Stimulated activated CD4-positive, alpha-beta T cell treated with anti-CD3 and anti-CD28 coated beads, Interleukin-4, amount 100 ng/mL, for 1 hour (primary cell): ENCODE results near the gene ZNF511.

Experiments
- DNase-seq: peaks from one replicate; pipeline ENCODE4 v3.0.0-alpha.2; 2020

ZNF511 gene

DNA sequence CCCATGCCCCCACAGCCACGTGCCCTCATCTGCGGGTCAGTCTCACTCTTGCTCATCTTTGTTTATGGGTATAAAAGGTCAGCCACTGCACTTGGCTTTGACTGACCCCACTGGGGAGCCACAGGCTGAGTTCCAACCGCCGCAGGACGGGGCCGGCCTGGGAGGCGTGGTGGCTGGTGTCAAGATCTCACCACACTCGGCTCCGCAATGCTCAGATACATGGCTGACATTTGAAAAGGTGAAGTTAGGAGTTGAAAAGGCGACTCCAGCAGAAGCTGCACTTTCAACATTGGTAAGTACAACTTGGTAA is 14.9 kb upstream of the ZNF511 start:
- no peak for DNase-seq

DNA sequence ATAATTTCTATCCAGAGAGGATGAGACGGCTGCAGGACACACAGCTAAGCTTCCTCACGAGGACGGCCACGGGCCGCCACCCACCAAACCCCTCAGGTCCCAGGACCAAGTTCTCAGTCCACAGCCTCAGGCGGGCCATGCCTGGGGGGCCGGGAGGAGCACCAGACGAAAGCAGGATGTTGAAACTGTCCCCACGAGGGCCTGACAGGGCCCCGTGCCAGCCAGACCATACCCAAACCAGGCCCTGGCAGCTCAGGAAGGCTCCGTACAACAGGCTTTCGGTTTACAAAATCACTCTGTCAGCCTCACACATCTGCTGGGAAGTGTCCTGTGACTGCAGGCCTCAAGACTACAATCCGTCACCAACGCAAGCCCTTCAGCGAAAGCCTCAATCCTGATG is 14.5 kb upstream of the ZNF511 start:
- DNase-seq: no peak

DNA sequence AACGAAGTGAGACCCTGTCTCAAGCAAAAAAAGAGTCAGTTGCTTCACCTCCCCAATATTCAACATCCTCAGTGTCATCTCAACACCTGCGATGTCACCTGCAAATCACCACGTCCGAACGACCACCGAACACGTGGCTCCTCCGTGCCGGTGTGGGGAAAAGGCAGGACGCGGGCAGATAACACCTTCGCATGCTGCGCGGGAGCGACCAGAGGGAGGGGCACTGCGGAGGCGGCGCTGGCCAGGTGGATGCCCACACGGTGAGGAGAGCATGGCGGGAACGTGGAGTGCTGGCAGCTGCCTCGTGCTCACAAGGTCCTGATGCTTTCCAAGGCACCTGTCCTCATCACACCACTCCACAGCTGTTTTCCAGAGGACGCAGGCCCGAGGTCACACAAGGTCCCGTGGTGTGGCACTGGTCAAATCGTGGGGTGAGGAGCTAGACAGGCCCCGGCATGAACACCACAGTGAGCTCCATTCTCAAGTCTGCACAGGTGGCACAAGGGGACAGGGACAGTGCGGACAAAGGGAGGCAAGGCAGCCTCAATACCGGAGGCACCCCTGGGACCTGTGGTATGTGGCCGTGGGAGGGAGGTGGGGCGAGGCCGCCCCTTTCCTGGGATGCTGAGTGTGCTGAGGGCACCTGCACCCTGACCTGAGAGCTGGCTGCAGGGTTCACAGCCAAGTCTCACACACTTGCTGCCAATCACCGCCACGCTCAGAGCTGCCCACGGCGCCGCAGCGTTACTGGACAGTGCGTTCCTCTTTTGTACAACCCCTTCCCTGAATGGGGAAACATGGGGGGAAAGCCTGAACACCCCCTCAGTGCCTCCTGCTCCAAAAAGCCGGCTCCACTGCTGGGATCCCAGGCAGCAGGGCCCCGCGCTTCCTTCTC is 13.0 kb upstream of the ZNF511 start:
- DNase-seq: no peak

DNA sequence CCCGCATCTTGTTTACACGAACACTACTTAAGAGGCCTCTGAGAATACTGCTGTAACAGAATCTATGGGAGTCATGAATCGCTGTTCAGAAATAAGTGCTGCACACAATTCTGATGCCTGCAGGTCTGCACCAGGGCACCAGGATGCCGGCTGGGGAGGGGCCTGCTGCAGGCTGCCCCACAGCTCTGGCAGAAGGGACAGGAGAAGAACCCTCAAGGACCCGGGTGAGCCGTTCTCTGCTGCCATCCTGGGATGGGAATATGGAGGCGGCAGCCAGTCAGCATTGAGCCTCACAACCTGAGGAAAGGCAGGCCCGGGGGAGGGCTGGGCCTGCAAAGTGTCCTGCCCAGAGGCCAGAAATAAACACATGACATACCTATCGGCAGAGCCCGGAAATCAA is 11.2 kb upstream of the ZNF511 start:
- no peak for DNase-seq

DNA sequence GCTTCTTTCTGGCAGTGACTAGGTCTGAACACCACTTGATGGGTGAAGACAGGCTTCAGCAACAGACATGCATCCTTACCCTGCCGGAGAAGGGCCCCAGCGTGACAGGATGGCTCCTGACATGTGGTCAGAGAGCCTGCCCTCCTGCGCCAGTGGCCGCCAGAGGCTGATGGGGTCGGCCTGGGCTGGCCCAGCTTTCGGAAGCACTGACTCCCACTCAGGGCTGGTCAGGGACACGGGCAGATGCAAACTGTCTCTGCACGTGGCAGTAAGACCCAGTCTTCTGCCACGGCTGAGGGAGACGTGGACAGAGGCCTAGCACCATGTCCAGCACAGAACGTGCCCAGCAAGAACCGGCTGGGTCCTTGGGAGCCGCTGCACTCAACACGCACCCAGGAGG is 10.2 kb upstream of the ZNF511 start:
- DNase-seq: no peak

DNA sequence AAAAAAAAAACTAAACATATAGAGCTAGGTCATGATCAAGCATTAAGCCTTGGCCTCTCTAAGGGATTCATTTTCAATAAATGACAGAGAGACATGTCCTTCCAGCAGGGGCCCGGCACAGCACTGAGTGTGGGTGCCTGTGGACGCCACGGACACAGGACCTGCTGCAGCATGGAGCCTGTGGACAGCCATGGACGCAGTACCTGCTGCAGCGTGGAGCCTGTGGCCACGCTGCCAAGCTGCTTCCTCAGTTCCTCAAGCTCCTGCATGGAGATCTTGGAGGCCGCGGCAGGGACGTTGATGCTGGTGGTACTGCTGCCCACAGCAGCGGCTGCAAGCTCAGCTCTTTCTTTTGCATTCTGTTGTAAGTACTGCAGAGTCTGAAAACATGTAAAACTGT is 9.5 kb upstream of the ZNF511 start:
- DNase-seq: no peak

DNA sequence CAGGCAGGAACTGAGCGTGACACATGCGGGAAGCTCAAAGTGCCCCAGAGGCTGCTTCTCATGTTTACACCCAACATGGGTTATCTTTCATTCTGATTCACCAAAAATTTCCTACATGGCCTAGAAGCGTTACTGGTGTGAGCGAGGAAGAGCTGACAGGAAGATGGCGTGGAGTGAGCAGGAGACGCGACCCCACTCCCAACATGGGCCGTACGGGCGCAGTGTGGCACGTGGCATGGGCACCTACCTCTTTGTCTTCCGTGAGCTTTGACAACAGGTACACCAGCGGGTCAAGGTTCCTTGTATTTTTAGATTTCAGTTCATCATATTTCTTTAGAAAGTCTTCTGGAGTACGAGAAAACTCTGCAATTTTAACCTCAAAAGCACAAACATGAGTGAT is 9.0 kb upstream of the ZNF511 start:
- no peak for DNase-seq

DNA sequence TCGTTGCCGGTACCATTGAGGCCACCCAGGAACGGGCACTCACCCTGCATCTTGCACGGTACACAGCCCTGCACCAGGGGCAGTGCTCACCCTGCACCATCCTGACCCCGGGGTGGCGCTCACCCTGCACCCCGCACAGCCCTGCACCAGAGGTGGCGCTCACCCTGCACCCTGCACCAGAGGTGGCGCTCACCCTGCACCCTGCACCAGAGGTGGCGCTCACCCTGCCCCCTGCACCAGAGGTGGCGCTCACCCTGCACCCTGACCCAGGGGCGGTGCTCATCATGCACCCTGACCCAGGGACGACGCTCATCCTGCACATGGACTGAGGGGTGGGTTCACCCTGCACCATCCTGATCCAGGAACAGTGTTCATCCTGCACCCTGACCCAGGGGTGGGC is 6.5 kb upstream of the ZNF511 start:
- DNase-seq: no peak

DNA sequence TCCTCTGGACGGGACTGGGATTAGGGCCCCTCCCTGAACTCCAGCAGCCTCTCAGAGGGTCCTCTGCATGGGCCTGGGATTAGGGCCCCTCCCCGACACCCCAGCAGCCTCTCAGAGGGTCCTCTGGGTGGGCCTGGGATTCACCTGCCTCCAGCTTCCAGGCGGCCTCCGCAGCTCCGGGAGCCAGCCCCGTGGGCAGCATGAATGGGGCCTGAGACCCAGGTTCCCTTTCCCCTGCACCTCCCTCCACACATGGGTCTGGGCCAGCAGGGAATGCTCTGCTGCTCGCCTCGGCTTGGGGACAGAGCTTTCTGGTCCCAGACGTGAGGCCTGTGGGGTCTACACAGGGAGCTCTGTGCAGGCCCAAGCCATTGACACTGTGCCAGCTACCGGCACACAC is 5.5 kb upstream of the ZNF511 start:
- DNase-seq: no peak

DNA sequence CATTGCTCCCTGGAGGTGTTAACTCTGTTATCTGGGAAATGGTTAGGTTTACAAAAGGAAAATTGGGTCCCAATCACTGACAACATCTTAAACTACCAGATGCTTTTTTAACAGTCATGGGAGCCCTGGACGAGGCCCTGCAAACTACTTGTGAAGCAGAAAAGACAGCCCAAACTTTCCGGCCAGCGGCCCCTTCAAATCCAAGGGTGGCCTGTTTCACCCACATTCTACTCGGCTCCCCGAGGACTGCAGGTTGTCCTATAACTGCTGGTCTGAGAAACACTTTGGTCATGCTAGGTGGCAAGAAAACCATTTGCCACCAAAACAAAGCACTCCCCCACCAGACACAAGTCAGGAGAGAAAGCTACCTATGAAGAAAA is 2.6 kb upstream of the ZNF511 start:
- no peak for DNase-seq

DNA sequence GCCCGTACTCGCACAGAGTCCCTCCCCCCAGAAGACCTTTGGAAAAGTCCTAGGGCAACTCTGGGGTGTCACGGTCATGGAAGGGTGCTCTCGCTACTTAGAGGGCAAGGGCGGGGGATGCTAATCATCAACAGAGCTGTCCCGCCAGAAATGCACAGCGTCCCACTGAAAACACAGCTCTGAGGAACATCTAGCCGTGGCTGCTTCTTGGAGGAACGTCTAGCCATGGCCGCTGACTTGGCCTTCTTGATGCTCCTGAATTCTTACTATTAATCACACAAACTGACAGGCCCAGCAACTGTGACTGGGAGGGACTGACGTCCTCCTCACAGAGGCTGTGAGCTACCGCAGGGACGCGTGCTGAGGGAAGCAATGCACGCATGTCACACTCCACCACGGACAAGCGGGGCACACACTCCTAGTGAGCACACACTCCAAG is 1.8 kb upstream of the ZNF511 start:
- DNase-seq: no peak

DNA sequence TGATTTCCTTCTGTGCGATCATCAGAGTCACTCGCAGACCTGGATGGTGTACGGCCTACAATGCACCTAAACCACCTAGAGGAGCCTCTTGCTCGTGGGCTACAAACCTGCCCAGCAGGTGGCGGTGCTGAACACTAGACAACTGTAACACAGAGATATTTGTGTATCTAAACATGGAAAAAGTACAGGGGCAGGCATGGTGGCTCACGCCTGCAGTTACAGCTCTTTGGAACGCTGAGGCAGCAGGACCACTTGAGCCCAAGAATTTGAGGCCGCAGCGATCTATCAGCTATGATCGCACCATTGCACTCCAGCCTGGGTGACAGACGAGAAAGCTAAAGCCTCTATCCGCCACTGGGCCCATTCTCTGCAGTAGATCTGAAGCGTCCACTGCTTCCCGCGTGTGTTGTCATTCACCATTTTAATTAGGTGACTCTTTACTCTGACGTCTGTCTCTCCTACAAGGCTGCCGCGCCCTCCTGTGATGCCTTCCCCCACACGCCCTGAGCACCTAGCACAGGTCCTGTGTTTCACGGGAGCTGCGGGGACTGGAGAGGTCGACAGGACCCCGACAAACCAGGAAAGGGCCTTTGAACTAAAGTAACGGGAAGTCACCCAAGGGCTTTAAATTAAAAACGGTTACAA is 816 bp upstream of the ZNF511 start:
- peak; percentile 88 for DNase-seq

DNA sequence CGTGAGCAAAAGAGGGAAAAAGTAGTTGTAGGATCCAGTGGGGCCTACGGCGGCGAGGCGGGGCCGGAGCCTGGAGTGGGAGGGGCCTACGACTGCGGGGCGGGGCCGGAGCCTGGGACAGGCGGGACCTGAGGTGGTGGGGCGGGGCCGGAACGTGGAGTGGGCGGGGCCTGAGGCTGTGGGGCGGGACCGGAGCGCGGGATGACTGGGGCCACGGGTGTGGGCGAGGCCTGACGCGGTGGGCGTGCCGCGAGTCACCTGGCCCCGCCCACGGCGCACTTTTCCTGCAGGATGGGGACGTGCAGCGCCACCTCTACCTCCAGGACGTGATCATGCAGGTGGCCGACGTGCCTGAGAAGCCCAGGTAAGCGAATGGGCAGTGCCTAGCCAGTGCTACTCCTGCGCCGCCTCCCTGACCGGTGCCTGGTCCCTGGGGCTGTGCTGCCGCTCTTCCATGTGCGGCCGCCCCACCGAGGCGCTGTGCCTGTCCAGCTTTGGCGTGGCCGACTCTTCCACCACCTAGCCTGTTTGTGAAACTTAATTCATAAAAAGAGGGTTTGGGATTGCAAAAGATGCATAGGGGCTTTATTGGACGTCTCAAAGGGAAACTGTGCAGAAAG is 496 bp downstream of the ZNF511 start:
- DNase-seq: peak; percentile 92

DNA sequence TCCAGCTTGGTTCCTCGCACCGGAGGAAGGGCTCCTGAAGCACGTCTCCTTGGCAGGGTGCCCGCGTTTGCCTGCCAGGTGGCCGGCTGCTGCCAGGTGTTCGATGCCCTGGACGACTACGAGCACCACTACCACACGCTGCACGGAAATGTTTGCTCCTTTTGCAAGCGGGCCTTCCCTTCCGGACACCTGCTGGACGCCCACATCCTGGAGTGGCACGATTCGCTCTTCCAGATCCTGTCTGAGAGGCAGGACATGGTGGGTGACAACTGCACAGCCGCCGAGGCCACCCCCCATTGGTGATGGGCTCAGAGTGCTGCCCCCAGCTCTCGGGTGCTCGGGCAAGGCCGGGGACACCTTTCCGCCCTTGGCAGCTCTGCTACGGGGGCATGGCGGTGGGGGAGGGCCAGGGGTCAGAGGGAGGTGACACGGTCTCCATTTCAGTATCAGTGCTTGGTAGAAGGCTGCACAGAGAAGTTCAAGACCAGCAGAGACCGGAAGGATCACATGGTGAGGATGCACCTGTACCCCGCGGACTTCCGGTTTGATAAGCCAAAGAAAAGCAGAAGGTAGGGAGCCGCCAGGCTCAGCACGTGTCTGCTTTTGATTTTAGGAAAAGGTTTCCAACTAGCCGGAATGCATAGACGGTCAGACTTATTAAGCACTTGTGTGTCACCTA is 1.1 kb downstream of the ZNF511 start:
- DNase-seq: no peak

DNA sequence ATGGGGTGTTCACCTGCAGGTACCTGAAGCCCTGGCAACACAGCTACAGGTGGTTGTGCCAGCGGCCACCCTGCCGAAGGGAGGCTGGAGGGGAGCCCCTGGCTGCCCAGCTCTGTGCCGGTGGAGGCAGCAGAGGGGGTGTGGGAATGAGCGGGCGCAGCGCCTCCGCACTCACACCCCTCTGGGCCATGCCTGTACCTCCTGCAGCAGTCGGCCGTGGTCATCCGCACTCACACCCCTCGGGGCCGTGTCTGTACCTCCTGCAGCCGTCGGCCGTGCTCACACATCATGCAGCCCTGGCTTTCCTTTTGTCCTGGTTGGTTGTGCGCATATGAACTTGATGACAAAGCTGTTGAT is 1.7 kb downstream of the ZNF511 start:
- no peak for DNase-seq

DNA sequence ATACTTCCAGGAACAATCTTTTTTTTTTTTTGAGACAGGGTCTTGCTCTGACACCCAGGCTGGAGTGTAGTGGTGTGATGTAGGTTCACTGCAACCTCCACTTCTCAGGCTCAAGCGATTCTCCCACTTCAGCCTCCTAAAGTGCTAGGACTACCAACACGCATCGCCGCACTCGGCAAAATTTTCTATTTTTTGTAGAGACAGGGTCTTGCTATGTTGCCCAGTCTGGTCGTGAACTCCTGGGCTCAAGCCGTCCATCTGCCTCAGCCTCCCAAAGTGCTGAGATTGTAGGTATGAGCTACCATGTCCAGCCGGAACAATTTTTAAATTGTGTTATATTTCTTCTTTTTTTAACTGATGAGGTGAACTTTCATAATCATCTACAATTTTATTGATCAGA is 2.1 kb downstream of the ZNF511 start:
- no peak for DNase-seq

DNA sequence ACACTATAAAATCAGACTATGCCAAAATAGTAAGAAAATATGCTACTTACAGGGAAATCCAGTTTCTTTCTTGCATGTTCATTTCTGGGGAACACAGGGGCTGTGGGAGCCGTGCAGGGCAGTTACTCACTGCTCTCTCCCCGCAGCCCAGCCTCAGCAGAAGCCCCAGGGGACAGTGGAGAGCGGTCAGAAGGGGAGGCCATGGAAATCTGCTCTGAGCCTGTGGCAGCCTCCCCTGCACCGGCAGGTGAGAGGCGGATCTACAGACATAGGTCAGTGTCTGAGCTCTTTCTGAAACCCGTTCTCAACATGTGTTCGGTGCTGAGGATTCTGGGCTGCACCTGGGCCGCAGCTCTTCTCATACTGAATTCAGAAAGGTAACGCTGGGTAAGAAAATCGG is 2.9 kb downstream of the ZNF511 start:
- DNase-seq: no peak

DNA sequence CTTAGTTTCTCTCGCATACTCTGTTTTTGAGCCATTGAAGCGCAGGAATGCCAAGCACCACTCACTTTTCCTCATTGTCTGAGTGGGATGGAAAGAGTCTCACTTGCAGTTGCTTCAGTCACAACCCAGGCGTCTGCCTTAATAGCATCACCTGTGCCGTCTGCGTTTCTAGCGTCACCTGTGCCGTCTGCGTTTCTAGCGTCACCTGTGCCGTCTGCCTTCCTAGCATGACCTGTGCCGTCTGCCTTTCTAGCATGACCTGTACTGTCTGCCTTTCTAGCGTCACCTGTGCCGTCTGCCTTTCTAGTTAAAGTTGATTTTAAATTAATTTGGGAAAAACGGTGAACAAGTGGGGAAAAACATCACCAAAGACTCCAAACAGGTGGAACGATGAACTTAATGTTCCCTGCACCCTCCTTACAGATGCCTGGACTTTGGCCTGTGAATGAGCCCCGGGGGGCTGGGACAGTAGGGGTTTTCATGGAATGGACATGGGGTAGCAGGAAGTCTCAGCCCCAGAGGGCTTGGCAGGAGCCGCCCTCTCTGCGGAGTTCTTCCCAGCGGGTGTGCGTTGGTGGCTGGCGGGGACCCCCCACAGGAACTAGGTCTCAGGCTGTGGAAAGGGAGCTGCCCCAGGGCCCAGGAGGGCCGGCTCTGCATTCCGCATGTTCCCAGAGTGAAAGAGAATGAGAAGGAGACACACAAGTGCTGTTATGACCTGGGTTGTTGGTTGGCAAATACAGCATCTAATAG is 3.5 kb downstream of the ZNF511 start:
- DNase-seq: no peak

DNA sequence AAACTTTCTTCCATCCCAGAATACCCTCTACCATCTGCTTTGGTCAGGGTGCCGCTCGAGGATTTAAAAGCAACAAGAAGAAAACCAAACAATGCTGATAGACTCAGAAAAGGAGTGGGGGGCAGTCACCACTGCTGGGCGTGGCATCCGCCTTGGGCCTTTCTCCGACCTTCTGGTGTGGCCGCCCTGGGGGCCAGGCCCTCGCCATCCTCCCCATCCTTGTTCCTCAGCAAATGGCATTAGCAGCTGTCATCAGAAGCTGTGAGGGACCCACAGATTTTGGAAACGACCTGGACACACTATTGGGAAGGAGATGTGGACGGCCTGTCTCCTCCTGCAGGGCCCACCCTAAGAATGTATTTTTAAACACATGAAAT is 4.0 kb downstream of the ZNF511 start:
- DNase-seq: no peak

DNA sequence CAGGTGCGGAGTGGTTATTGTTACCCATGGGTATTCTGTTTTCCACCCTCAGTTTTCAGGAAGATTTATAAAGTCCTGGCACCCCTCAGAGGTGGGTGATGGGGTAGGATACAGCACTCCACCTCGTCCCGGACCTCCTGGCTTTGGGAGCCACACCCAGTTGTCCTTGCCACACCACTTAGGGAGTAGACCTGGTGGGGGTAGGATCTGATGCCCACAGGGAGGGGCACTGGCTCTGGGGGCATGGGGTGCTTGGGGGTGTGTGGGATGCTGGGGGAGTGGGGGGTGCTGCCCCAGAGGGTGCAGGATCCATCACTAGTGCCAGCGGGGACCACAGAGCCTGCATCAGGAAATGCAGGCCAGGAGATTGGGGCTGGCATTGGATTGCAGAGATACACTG is 4.5 kb downstream of the ZNF511 start:
- DNase-seq: no peak

DNA sequence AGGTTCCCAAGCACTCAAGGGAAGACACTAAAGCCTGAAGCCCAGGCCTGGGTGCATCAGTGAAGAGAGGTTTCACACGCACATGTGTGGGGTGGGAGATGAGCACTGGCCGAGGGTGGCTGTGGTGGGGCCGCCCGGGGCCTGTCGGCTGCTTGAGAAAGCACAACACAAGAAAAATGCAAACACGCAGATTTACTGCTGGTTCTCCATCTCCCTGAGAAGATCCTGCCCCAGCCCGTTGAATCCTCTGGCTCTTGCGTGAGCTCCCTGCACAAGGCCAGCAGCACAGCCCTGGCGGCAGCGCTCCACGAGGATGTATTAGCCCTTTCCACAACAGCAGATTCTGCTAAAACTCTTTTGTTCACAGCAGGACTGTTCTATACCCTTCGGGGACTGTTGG is 6.2 kb downstream of the ZNF511 start:
- no peak for DNase-seq

DNA sequence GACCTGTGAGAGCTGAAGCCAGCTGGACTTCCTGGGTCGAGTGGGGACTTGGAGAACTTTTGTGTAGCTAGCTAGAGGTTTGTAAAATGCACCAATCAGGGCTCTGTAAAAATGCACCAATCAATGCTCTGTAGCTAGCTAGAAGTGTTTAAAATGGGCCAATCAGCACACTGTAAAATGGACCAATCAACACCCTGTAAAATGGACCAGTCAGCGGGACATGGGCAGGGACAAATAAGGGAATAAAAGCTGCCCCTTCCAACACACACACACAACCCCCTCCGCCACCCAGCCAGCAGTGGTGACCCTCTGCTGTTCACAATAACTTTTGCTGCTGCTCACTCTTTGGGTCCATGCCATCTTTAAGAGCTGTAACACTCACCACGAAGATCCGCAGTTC is 7.1 kb downstream of the ZNF511 start:
- no peak for DNase-seq

DNA sequence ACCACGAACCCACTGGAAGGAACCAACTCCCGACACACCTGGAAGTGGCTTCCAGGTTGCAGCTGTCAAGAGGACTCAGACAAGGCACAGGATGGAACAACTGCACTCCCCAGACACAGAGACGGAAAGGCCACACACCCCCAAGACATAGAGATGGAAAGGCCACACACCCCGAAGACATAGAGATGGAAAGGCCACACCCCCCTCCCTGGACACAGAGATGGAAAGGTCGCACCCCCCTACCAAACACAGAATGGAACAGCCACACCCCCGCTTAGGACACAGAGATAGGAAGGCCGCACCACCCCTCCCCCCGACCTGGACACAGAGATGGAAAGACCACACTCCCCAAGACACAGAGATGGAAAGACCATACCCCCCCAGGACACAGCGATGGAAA is 7.6 kb downstream of the ZNF511 start:
- DNase-seq: no peak
